ENCODE measurements around the gene TGIF2LX.
"Not testable (repeated sequence)": the region's sequence is repeated elsewhere in the genome, so short reads cannot be mapped to it uniquely, and the experiment has no call there.

TGIF2LX gene

GRCh38 chrX:89921665-89922064 lies at the start of gene TGIF2LX:
Gene TGIF2LX, plus strand, starts transcription at chrX:89921908. Its CDS starts 178 bp downstream, at chrX:89922086.
- not testable (repeated sequence) for DNase-seq (ENCODE audit: extremely low read depth, low read depth); H3K4me3 ChIP-seq (replicated peaks; ENCODE audit: low read depth, low read length)

DNA sequence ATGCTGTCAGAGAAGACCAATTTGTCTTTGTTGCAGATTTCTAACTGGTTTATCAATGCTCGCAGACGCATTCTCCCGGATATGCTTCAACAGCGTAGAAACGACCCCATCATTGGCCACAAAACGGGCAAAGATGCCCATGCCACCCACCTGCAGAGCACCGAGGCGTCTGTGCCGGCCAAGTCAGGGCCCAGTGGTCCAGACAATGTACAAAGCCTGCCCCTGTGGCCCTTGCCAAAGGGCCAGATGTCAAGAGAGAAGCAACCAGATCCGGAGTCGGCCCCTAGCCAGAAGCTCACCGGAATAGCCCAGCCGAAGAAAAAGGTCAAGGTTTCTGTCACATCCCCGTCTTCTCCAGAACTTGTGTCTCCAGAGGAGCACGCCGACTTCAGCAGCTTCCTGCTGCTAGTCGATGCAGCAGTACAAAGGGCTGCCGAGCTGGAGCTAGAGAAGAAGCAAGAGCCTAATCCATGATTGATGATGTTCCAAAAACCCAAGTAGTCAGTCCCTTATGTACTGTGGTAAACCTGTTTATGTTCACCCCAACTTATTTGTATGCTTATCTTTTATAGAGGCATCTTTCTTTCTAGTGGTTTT lies 728 bp downstream of the TGIF2LX start:
- not testable (repeated sequence) for DNase-seq (ENCODE audit: extremely low read depth, low read depth); H3K4me3 ChIP-seq (replicated peaks; ENCODE audit: low read depth, low read length)

- DNase-seq (ENCODE audit: extremely low read depth, low read depth) = not testable (repeated sequence)
These were observed 21.4 kb downstream of the TGIF2LX start for GRCh38 chrX:89943077-89943476.

GRCh38 chrX:89965588-89965987 lies 43.9 kb downstream of the TGIF2LX start:
- DNase-seq (ENCODE audit: extremely low read depth, low read depth) = not testable (repeated sequence)

More at GRCh38 chrX:89943077-89943476, 21.4 kb downstream of the TGIF2LX start:
- not testable (repeated sequence) for H3K4me3 ChIP-seq (replicated peaks; ENCODE audit: low read depth, low read length)

More at GRCh38 chrX:89965588-89965987, 43.9 kb downstream of the TGIF2LX start:
- H3K4me3 ChIP-seq (replicated peaks; ENCODE audit: low read depth, low read length) = not testable (repeated sequence)

Measured in HFF-Myc (cell line).